ENCODE measurements around the gene MCRS1. TPM values are rescaled to one million over a fixed set of nuclear protein-coding genes. Genes with fewer than 3 reads are reported as not detected.
"Not testable (repeated sequence)": the region's sequence is repeated elsewhere in the genome, so short reads cannot be mapped to it uniquely, and the experiment has no call there.

MCRS1 gene
- total and polyA plus RNA-seq, 11 donors, result 64.2 to 122 (median 87.9) TPM

DNA sequence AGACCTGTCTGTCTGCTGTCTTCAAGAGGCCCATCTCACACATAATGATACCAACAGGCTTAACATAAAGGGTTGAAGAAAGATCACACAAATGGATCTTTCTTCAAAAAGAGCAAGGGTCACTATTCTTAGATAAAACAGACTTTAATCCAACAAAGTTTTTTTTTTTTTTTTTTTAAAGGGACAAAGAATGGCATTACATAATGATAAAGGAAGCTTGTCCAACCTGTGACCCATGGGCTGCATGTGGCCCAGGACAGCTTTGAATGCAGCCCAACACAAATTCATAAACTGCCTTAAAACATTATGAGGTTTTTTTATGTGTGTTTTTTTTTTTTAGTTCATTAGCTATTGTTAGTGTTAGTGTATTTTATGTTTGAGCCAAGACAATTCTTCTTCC is 44.3 kb upstream of the MCRS1 start:
- no peak for ATAC-seq
- Histone ChIP-seq H3K27ac (no peak overlapping the region), H3K4me1 (peaks cover 0 to under 1% (median 0%) of the 10 kb centered on the region in 12 donors), H3K4me3 (no peak overlapping the region), H3K9me3 (peaks cover 0 to 16% (median 0%) of the 10 kb centered on the region in 12 donors), H3K27me3 (no peaks in the 10 kb centered on the region), H3K36me3 (no peaks in the 10 kb centered on the region)
- no peak for DNase-seq
- TF ChIP-seq POLR2A (IDR thresholded peaks at IDR 0.05), result no peak
- TF ChIP-seq, protein P1, sequence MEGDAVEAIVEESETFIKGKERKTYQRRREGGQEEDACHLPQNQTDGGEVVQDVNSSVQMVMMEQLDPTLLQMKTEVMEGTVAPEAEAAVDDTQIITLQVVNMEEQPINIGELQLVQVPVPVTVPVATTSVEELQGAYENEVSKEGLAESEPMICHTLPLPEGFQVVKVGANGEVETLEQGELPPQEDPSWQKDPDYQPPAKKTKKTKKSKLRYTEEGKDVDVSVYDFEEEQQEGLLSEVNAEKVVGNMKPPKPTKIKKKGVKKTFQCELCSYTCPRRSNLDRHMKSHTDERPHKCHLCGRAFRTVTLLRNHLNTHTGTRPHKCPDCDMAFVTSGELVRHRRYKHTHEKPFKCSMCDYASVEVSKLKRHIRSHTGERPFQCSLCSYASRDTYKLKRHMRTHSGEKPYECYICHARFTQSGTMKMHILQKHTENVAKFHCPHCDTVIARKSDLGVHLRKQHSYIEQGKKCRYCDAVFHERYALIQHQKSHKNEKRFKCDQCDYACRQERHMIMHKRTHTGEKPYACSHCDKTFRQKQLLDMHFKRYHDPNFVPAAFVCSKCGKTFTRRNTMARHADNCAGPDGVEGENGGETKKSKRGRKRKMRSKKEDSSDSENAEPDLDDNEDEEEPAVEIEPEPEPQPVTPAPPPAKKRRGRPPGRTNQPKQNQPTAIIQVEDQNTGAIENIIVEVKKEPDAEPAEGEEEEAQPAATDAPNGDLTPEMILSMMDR (IDR thresholded peaks at IDR 0.05), result no peak
- intact Hi-C loops (cut with DNase I), result no loop called here

DNA sequence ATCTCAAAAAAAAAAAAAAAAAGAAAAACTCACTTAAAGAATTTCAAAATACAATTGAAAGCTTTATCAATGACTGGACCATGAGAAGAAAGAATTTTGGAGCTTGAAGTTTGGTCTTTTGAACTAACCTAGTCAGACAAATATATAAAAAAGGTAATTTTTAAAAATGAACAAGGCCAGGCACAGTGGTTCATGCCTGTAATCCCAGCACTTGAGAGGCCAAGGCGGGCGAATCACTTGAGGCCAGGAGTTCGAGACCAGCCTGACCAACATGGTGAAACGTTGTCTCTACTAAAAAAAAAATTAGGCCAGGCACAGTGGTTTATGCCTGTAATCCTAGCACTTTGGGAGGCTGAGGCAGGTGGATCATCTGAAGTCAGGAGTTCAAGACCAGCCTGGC is 42.8 kb upstream of the MCRS1 start:
- DNase-seq; H3K4me3 ChIP-seq; H3K4me1 ChIP-seq; H3K27ac ChIP-seq; H3K36me3 ChIP-seq; ATAC-seq; intact Hi-C loops (cut with DNase I); H3K27me3 ChIP-seq: not testable (repeated sequence)
- peaks cover 0 to 15% (median 0%) of the 10 kb centered on the region in 12 donors for H3K9me3 ChIP-seq
- WGBS, 4 donors, result 94 to 98% (median 95%) methylated on average over 4 of the region's 4 CpGs

DNA sequence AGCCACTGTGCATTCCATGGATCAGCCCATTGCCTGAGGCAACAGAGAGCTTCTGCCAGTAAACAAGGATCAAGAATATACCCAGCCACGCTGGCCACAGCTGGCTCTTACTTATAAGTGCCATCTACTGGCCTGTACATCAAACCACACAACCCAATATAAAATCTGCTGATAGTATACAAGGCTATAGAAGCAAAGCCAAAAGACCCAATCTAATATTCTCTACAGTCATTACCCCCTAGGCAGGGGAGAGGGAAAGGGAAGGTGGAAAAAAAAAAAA is 41.9 kb upstream of the MCRS1 start:
- no peak for DNase-seq
- Histone ChIP-seq H3K27ac (no peak overlapping the region), H3K36me3 (no peaks in the 10 kb centered on the region), H3K4me3 (no peak overlapping the region), H3K27me3 (no peaks in the 10 kb centered on the region), H3K4me1 (peaks cover 0 to 7% (median 0%) of the 10 kb centered on the region in 12 donors), H3K9me3 (peaks cover 0 to 11% (median 0%) of the 10 kb centered on the region in 12 donors)
- 33 to 80% (median 71%) methylated on average over 1 of the region's 1 CpG for WGBS, 4 donors
- ATAC-seq, result no peak
- intact Hi-C loops (cut with DNase I), result no loop called here
- TF ChIP-seq POLR2A (IDR thresholded peaks at IDR 0.05), result no peak
- TF ChIP-seq, protein P1 (IDR thresholded peaks at IDR 0.05), result no peak

GRCh38 chr12:49609059-49609874 is 41.3 kb upstream of the MCRS1 start:
- no peaks in the 10 kb centered on the region for H3K36me3 ChIP-seq
- no peak for TF ChIP-seq POLR2A (IDR thresholded peaks at IDR 0.05)
- TF ChIP-seq, protein P1 (IDR thresholded peaks at IDR 0.05), result no peak
- intact Hi-C loops (cut with DNase I), result no loop called here
- WGBS, 4 donors, result 94 to 100% (median 97%) methylated on average over 2 of the region's 2 CpGs
- ATAC-seq, result peak in 1 of 4 donors; percentile 11
- DNase-seq, result no peak
- H3K9me3 ChIP-seq, result peaks cover 0 to 11% (median 0%) of the 10 kb centered on the region in 12 donors
- H3K4me3 ChIP-seq, result no peak overlapping the region
- H3K27me3 ChIP-seq, result no peaks in the 10 kb centered on the region
- H3K4me1 ChIP-seq, result peaks cover 0 to 8% (median 0%) of the 10 kb centered on the region in 12 donors
- H3K27ac ChIP-seq, result no peak overlapping the region

GRCh38 chr12:49605539-49605938 is 37.6 kb upstream of the MCRS1 start, which contains the start of gene FAM186B:
Gene FAM186B, minus strand, starts transcription at chr12:49605639. Its CDS starts 162 bp downstream, at chr12:49605477.
- DNase-seq, result not testable (repeated sequence)

More at GRCh38 chr12:49605539-49605938, 37.6 kb upstream of the MCRS1 start, which contains the start of gene FAM186B:
- H3K27me3 ChIP-seq; H3K4me3 ChIP-seq; ATAC-seq; intact Hi-C loops (cut with DNase I); H3K4me1 ChIP-seq; H3K36me3 ChIP-seq; H3K27ac ChIP-seq; H3K9me3 ChIP-seq: not testable (repeated sequence)
- WGBS, 4 donors, result 93 to 98% (median 95%) methylated on average over 4 of the region's 4 CpGs
